NCI-H69 (cell line): ENCODE measurements around the gene ACR.

Experiments
- DNase-seq: peaks from one replicate; lab custom pipeline; 2025; lab: John Stamatoyannopoulos, UW

The ACR gene

GRCh38 chr22:50702821-50703725, 34.9 kb upstream of the ACR start:
- no peak for DNase-seq

GRCh38 chr22:50703726-50704509, 34.1 kb upstream of the ACR start:
- no peak for DNase-seq

- no peak for DNase-seq
Observed at GRCh38 chr22:50704510-50705218, 33.3 kb upstream of the ACR start.

GRCh38 chr22:50705219-50705691, 32.7 kb upstream of the ACR start:
- peak; percentile 98 for DNase-seq

GRCh38 chr22:50705851-50706351, 32.1 kb upstream of the ACR start:
- DNase-seq, result no peak

- no peak for DNase-seq
Observed at GRCh38 chr22:50706481-50707125, 31.4 kb upstream of the ACR start.

GRCh38 chr22:50708474-50708873, 29.5 kb upstream of the ACR start:
- DNase-seq, result no peak

GRCh38 chr22:50708996-50709395, 29.0 kb upstream of the ACR start:
- DNase-seq, result no peak

GRCh38 chr22:50710221-50710620, 27.8 kb upstream of the ACR start:
- no peak for DNase-seq

GRCh38 chr22:50710886-50711285, 27.1 kb upstream of the ACR start:
- DNase-seq, result no peak

GRCh38 chr22:50711446-50712340, 26.3 kb upstream of the ACR start:
- no peak for DNase-seq

- no peak for DNase-seq
Observed at GRCh38 chr22:50712341-50713007, 25.5 kb upstream of the ACR start.

- no peak for DNase-seq
Observed at GRCh38 chr22:50713008-50713385, 25.0 kb upstream of the ACR start.

GRCh38 chr22:50713571-50714056, 24.4 kb upstream of the ACR start:
- no peak for DNase-seq

GRCh38 chr22:50714150-50714549, 23.9 kb upstream of the ACR start:
- no peak for DNase-seq

GRCh38 chr22:50714631-50715179, 23.3 kb upstream of the ACR start:
- no peak for DNase-seq

GRCh38 chr22:50715250-50715649, 22.8 kb upstream of the ACR start:
- no peak for DNase-seq

GRCh38 chr22:50715776-50716175, 22.2 kb upstream of the ACR start:
- no peak for DNase-seq

- no peak for DNase-seq
Observed at GRCh38 chr22:50716290-50717024, 21.5 kb upstream of the ACR start.
